Suprapubic skin (tissue), 4 donors: Measurements from ENCODE around the gene RNASEH1. TPM values are rescaled to one million over a fixed set of nuclear protein-coding genes. Genes with fewer than 3 reads are reported as not detected.

Experiments used
- DNase-seq, 2 donors: peaks; one replicate each; pipeline ENCODE4 v3.0.0-alpha.2; 2019; ENCODE audit warnings: low spot score in 2 of 2
- H3K27ac ChIP-seq: fragments of 200-600 bp; sonication (generic); one replicate; pipeline ENCODE4 v1.5.1; 2019
- H3K27me3 ChIP-seq: fragments of 200-600 bp; sonication (generic); one replicate; pipeline ENCODE4 v1.5.1; 2019
- H3K36me3 ChIP-seq: fragments of 200-600 bp; sonication (generic); one replicate; pipeline ENCODE4 v1.5.1; 2019
- H3K4me1 ChIP-seq: fragments of 200-600 bp; sonication (generic); one replicate; pipeline ENCODE4 v1.5.1; 2019
- H3K4me3 ChIP-seq: fragments of 200-600 bp; sonication (generic); one replicate; pipeline ENCODE4 v1.5.1; 2019; ENCODE audit warnings: mild to moderate bottlenecking
- H3K9me3 ChIP-seq: fragments of 200-600 bp; sonication (generic); one replicate; pipeline ENCODE4 v1.5.1; 2019
- EP300 ChIP-seq: sonication (generic); formaldehyde crosslinking; IDR thresholded peaks from one replicate; pipeline ENCODE4 v1.6.1; 2017; ENCODE audit warnings: antibody characterized with exemption
- POLR2A ChIP-seq, 2 donors: fragments of 450-650 bp; IDR thresholded peaks; one replicate each; pipeline ENCODE4 v1.6.1; 2017; ENCODE audit warnings: antibody characterized with exemption in 2 of 2, mild to moderate bottlenecking in 2 of 2, moderate library complexity in 2 of 2
- POLR2AphosphoS5 ChIP-seq, 3 donors: sonication (generic); formaldehyde crosslinking; IDR thresholded peaks; one replicate each; pipeline ENCODE4 v1.6.1; 2017; ENCODE audit warnings: antibody characterized with exemption in 3 of 3
- WGBS: methylation state at CpG from one replicate; pipeline ENCODE4 v1.1.5; 2018; 5-methylcytosine and 5-hydroxymethylcytosine counted together
- total RNA-seq, 4 donors: library from RNA; depleted of rRNA; stranded (reverse); fragments of >200 nt; gene quantifications; one replicate each; pipeline ENCODE4 v1.1.0, GENCODE V29; 2016
- TF ChIP-seq, protein P1 (sequence below), 2 donors: fragments of 200-600 bp in 1 of 2; fragments of 450-650 bp in 1 of 2; sonication (generic) in 1 of 2; IDR thresholded peaks; one replicate each; pipeline ENCODE4 v1.5.1; 2016 to 2019; ENCODE audit warnings: antibody characterized with exemption in 2 of 2, mild to moderate bottlenecking in 1 of 2, moderate library complexity in 1 of 2

RNASEH1 gene
- total RNA-seq, 4 donors from 2014 or later, result 9.8 to 18.1 (median 15.4) TPM

DNA sequence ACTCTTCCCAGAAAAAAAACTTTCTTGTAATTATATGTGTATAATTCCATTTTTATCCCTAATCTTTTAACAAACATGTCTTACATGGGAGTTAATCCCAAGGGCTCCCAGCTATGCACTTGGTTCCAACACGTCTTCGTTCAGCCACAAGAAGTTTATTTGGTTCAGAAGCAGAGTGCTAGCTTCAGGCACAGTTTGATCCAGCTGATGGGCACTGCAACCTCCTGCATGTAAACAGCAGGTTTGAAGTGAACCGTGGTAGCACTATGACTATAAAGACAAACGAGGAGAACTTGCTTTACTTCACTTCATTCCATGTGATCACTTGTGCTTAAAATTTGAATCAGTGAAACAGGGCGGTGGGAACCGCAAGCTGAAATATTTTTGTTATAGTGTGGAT lies 7.0 kb upstream of the RNASEH1 start:
- 85% methylated on average over 6 of the region's 6 CpGs for WGBS
- no peak for DNase-seq
- H3K27ac ChIP-seq, result no peak overlapping the region

DNA sequence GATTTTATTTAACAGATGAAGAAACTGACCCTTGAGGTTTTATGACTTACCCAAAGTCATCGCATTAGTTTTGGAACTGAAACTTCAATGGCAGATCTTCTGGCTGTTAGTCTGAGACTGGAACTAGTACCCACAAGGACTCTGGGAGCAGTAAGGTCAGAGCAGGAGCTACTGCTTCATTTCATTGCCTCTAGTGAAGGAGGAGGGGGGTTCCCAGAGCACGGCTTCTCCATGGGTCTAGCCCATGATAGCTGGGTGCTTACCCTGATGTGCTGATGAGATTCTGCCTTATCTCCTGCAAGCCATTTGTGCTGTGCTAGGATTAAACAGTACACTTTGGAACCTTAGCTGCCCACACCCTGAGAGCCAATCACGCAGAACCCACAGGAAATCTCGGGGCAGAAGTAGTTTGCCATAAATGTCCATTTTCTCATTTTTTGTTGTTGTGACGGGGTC lies 5.4 kb upstream of the RNASEH1 start:
- no peak overlapping the region for H3K4me3 ChIP-seq
- TF ChIP-seq EP300, result no peak
- no peak for TF ChIP-seq POLR2A (IDR thresholded peaks at IDR 0.05)
- no peak for TF ChIP-seq POLR2AphosphoS5 (IDR thresholded peaks at IDR 0.05)
- no peaks in the 10 kb centered on the region for H3K9me3 ChIP-seq
- peaks cover 8% of the 10 kb centered on the region for H3K4me1 ChIP-seq
- no peaks in the 10 kb centered on the region for H3K36me3 ChIP-seq
- H3K27ac ChIP-seq, result no peak overlapping the region
- no peaks in the 10 kb centered on the region for H3K27me3 ChIP-seq
- no peak for DNase-seq
- 93% methylated on average over 4 of the region's 5 CpGs for WGBS

More for the DNA sequence above, 7.0 kb upstream of the RNASEH1 start:
- Histone ChIP-seq H3K4me1 (no peaks in the 10 kb centered on the region), H3K36me3 (no peaks in the 10 kb centered on the region), H3K9me3 (no peaks in the 10 kb centered on the region), H3K27me3 (no peaks in the 10 kb centered on the region), H3K4me3 (no peak overlapping the region)
- TF ChIP-seq POLR2AphosphoS5 (IDR thresholded peaks at IDR 0.05) (no peak), EP300 (no peak), POLR2A (IDR thresholded peaks at IDR 0.05) (no peak)
- TF ChIP-seq, protein P1, sequence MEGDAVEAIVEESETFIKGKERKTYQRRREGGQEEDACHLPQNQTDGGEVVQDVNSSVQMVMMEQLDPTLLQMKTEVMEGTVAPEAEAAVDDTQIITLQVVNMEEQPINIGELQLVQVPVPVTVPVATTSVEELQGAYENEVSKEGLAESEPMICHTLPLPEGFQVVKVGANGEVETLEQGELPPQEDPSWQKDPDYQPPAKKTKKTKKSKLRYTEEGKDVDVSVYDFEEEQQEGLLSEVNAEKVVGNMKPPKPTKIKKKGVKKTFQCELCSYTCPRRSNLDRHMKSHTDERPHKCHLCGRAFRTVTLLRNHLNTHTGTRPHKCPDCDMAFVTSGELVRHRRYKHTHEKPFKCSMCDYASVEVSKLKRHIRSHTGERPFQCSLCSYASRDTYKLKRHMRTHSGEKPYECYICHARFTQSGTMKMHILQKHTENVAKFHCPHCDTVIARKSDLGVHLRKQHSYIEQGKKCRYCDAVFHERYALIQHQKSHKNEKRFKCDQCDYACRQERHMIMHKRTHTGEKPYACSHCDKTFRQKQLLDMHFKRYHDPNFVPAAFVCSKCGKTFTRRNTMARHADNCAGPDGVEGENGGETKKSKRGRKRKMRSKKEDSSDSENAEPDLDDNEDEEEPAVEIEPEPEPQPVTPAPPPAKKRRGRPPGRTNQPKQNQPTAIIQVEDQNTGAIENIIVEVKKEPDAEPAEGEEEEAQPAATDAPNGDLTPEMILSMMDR (IDR thresholded peaks at IDR 0.05), result no peak

DNA sequence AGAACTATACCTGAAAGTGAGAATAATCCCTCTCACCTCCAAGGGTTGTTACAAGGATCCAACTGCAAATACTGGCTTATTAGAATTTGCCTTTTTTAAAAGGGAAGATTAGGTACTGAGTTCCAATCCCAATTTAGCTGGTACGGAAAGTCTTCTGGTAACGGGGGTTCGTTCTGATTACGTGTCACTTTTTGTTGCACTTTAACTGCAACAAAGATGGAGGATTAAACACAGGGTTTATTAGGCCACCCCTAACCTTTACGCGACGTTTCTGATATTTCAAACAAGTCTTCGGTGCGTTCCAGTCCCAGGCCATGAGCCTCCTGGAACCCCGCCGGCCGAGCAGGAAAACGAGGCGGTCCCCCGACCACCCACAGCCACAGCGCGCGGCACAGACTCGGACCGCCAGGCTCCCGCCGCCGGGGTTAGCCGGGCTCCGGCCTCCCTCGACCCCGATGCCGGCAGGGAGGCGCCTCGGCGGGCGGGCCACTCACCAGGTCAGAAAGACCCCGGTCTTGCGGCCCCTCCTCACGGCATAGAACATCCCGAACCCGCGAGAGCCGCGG lies 411 bp downstream of the RNASEH1 start:
- H3K4me1 ChIP-seq, result peaks cover 21% of the 10 kb centered on the region
- TF ChIP-seq EP300 (no peak), POLR2A (IDR thresholded peaks at IDR 0.05) (no peak), POLR2AphosphoS5 (IDR thresholded peaks at IDR 0.05) (no peak)
- TF ChIP-seq, protein P1 (IDR thresholded peaks at IDR 0.05), result no peak
- peak overlapping the region; percentile 99 for H3K4me3 ChIP-seq
- no peak for DNase-seq
- under 1% methylated on average over 9 of the region's 40 CpGs for WGBS
- H3K27ac ChIP-seq, result peak overlapping the region; percentile 96
- no peaks in the 10 kb centered on the region for H3K9me3 ChIP-seq
- peaks cover 32% of the 10 kb centered on the region for H3K36me3 ChIP-seq
- no peaks in the 10 kb centered on the region for H3K27me3 ChIP-seq

DNA sequence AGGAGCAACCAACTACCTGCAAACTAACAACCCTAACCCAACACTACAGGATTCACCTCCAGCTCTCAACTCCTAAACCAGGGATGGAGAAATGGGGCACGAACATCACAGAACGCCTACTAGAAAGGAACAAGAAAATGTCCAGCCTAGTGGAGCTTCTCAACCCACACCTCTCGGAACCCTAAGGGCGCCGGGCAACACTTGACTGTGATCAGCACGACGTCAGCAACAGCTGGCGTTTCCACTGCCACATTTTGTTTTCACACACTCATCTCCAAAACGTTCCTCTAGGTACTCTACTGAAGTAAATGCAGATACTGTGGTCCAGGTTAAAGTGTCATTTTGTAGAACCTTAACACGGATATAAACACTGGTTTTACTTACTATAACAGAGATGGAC lies 4.2 kb downstream of the RNASEH1 start:
- Histone ChIP-seq H3K4me1 (peaks cover 17% of the 10 kb centered on the region), H3K9me3 (no peaks in the 10 kb centered on the region), H3K27ac (no peak overlapping the region), H3K4me3 (no peak overlapping the region), H3K36me3 (peaks cover 69% of the 10 kb centered on the region), H3K27me3 (no peaks in the 10 kb centered on the region)
- TF ChIP-seq POLR2AphosphoS5 (IDR thresholded peaks at IDR 0.05) (no peak), EP300 (no peak), POLR2A (IDR thresholded peaks at IDR 0.05) (no peak)
- TF ChIP-seq, protein P1 (IDR thresholded peaks at IDR 0.05), result no peak
- no peak for DNase-seq
- 90% methylated on average over 10 of the region's 10 CpGs for WGBS

DNA sequence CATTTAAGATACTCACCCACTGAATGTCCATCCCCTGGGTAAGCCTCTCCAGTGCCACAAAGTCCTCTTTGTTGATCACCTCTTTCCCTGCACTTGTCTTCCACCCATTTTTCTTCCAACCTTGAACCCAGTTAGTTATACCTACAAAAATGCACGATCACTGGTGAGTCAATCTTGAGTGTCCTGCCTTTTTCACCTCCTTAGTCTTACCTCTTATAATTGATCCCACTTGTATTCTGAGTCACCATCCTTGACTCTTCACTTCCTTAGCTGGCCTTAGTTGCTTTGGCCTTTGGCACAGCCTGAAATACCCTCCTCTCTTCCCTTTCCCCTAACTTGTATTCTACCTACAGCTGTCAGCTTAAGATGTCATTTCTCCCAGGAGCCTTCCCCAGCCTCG lies 10.2 kb downstream of the RNASEH1 start:
- 96% methylated on average over 2 of the region's 2 CpGs for WGBS
- H3K4me1 ChIP-seq, result no peaks in the 10 kb centered on the region
- no peak overlapping the region for H3K4me3 ChIP-seq
- no peak for DNase-seq
- no peak for TF ChIP-seq POLR2AphosphoS5 (IDR thresholded peaks at IDR 0.05)
- TF ChIP-seq, protein P1 (IDR thresholded peaks at IDR 0.05), result no peak
- no peak for TF ChIP-seq POLR2A (IDR thresholded peaks at IDR 0.05)
- TF ChIP-seq EP300, result no peak
- peaks cover 98% of the 10 kb centered on the region for H3K36me3 ChIP-seq
- H3K27ac ChIP-seq, result no peak overlapping the region
- no peaks in the 10 kb centered on the region for H3K27me3 ChIP-seq
- H3K9me3 ChIP-seq, result no peaks in the 10 kb centered on the region
